HepG2 (cell line): ENCODE data around the gene UBALD1. TPM values are rescaled to one million over a fixed set of nuclear protein-coding genes. Genes with fewer than 3 reads are reported as not detected.

Source experiments
- CBX5 ChIP-seq: sonication (generic); formaldehyde crosslinking; IDR thresholded peaks from 2 replicates; pipeline ENCODE4 v1.4.0; 2020; ENCODE audit warnings: missing genetic modification reagents, borderline replicate concordance
- DR1 ChIP-seq: sonication (generic); formaldehyde crosslinking; IDR thresholded peaks from 2 replicates; pipeline ENCODE4 v1.8.0; 2021; ENCODE audit warnings: mild to moderate bottlenecking, missing genetic modification reagents, inconsistent platforms
- KLF11 ChIP-seq: IDR thresholded peaks from 2 replicates; pipeline ENCODE4 v1.6.1; 2016; ENCODE audit warnings: missing compliant biosample characterization
- MXD1 ChIP-seq: sonication (generic); formaldehyde crosslinking; IDR thresholded peaks from 2 replicates; pipeline ENCODE4 v1.4.0; 2020; ENCODE audit warnings: mild to moderate bottlenecking, missing genetic modification reagents
- NRL ChIP-seq: sonication (generic); formaldehyde crosslinking; IDR thresholded peaks from 2 replicates; pipeline ENCODE4 v1.5.0; 2020; ENCODE audit warnings: missing genetic modification reagents, mild to moderate bottlenecking, moderate library complexity, borderline replicate concordance
- ZC3H13 ChIP-seq: sonication (generic); formaldehyde crosslinking; IDR thresholded peaks from 2 replicates; pipeline ENCODE4 v1.8.1; 2023; ENCODE audit warnings: mild to moderate bottlenecking, missing genetic modification reagents, moderate library complexity
- ZNF737 ChIP-seq: sonication (generic); formaldehyde crosslinking; IDR thresholded peaks from 2 replicates; pipeline ENCODE4 v1.5.0; 2020; ENCODE audit warnings: missing genetic modification reagents, mild to moderate bottlenecking, borderline replicate concordance
- ZNF782 ChIP-seq: sonication (generic); formaldehyde crosslinking; IDR thresholded peaks from 2 replicates; pipeline ENCODE4 v1.4.0; 2020; ENCODE audit warnings: missing genetic modification reagents, mild to moderate bottlenecking, borderline replicate concordance
- ZNF839 ChIP-seq: sonication (generic); formaldehyde crosslinking; IDR thresholded peaks from 2 replicates; pipeline ENCODE4 v1.4.0; 2020; ENCODE audit warnings: missing genetic modification reagents, mild to moderate bottlenecking, borderline replicate concordance
- polyA plus RNA-seq, 8 experiments: library from polyadenylated mRNA; depleted of rRNA in 3 of 8; stranded (reverse) in 7 of 8; unstranded in 1 of 8; fragments of >200 nt; fragmentation: Illumina TruSeq in 4 of 8; extraction: Trizol in 4 of 8; gene quantifications; 2 replicates each; pipeline versions ENCODE4 v1.2.1 to v1.2.3, GENCODE V29; 2011 to 2016; ENCODE audit warnings: low read depth in 4 of 8, missing spikeins in 1 of 8, mixed read lengths in 1 of 8; ENCODE audit not compliant: insufficient read depth in 1 of 8
- total RNA-seq, 5 experiments: library from RNA; depleted of rRNA; stranded (reverse); fragments of >200 nt; fragmentation: Illumina TruSeq; extraction: Trizol; gene quantifications; 2 replicates each; pipeline ENCODE4 v1.2.3, GENCODE V29; 2016; ENCODE audit warnings: low read depth in 1 of 5
- TF ChIP-seq, protein P1 (sequence below): sonication (generic); formaldehyde crosslinking; IDR thresholded peaks from 2 replicates; pipeline ENCODE4 v1.5.1; 2020; ENCODE audit warnings: mild to moderate bottlenecking, missing genetic modification reagents
- TF ChIP-seq, protein P2 (sequence below): sonication (generic); formaldehyde crosslinking; IDR thresholded peaks from 2 replicates; pipeline ENCODE4 v1.4.0; 2020; ENCODE audit warnings: missing genetic modification reagents, borderline replicate concordance
- TF ChIP-seq, protein P3 (sequence below): sonication (generic); formaldehyde crosslinking; IDR thresholded peaks from 2 replicates; pipeline ENCODE4 v1.9.0; 2021; ENCODE audit warnings: missing genetic modification reagents, borderline replicate concordance
- TF ChIP-seq, protein P4 (sequence below): sonication (generic); formaldehyde crosslinking; IDR thresholded peaks from 2 replicates; pipeline ENCODE4 v1.4.0; 2020; ENCODE audit warnings: missing genetic modification reagents
- TF ChIP-seq, protein P5 (sequence below): sonication (generic); formaldehyde crosslinking; IDR thresholded peaks from 2 replicates; pipeline ENCODE4 v1.4.0; 2020; ENCODE audit warnings: missing genetic modification reagents, borderline replicate concordance

Gene UBALD1
- total and polyA plus RNA-seq, 2 of the 13 experiments (the other 11 are each of a cell fraction or from before 2014, with no cell fraction given): 6.8 to 12.3 TPM

DNA sequence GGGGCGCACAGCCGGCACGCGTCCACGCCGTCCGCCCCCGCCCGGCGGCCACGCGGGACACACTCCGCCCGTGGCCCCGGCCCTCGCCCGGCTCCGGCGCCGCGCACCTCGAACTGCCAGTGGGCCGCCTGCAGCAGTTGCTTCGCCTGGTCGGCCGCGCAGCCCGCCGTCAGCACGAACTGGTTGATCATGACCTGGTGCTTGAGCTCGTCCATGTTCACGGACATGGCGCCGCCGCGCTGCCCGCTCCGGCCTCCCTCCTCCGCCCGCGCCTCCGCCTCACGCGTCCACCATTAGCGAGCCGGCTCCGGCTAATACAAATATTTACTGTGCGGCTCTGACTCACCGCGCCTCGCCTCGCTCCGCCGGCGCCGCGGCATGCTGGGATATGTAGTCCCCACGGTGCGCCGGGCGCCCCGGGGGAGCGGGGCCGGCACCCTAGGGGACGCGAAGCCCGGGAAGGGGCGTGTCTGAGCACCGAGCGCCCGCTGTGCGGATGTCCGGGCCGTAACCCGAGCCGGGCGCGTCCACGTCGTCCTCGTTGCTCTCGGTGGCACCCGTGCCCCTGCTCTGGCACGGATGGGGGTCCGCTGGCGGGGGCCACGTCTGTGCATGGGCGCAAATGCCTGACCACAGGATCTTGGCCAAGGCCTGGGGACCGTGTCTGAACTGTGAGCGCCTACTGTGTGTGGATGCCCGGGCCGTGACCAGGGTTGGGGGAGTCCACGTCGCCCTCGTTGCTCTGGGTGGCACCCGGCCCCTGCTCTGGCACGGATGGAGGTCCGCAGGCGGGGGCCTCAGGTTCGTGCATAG is at the start of gene UBALD1 (continued):
- no peak for TF ChIP-seq ZNF839 (CRISPR knock-in tag)
- TF ChIP-seq, protein P1, sequence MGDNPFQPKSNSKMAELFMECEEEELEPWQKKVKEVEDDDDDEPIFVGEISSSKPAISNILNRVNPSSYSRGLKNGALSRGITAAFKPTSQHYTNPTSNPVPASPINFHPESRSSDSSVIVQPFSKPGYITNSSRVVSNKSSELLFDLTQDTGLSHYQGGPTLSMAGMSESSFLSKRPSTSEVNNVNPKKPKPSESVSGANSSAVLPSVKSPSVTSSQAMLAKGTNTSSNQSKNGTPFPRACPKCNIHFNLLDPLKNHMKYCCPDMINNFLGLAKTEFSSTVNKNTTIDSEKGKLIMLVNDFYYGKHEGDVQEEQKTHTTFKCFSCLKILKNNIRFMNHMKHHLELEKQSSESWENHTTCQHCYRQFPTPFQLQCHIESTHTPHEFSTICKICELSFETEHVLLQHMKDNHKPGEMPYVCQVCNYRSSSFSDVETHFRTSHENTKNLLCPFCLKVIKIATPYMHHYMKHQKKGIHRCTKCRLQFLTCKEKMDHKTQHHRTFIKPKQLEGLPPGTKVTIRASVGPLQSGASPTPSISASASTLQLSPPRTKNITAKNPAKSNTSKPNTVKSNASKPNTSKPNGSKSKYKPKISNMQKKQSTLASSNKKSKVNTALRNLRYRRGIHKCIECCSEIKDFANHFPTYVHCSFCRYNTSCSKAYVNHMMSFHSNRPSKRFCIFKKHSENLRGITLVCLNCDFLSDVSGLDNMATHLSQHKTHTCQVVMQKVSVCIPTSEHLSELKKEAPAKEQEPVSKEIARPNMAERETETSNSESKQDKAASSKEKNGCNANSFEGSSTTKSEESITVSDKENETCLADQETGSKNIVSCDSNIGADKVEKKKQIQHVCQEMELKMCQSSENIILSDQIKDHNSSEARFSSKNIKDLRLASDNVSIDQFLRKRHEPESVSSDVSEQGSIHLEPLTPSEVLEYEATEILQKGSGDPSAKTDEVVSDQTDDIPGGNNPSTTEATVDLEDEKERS (CRISPR knock-in tag): no peak
- TF ChIP-seq DR1 (CRISPR knock-in tag): no peak; the same call in 1 of the 2 replicates
- no peak for TF ChIP-seq NRL
- TF ChIP-seq, protein P2, sequence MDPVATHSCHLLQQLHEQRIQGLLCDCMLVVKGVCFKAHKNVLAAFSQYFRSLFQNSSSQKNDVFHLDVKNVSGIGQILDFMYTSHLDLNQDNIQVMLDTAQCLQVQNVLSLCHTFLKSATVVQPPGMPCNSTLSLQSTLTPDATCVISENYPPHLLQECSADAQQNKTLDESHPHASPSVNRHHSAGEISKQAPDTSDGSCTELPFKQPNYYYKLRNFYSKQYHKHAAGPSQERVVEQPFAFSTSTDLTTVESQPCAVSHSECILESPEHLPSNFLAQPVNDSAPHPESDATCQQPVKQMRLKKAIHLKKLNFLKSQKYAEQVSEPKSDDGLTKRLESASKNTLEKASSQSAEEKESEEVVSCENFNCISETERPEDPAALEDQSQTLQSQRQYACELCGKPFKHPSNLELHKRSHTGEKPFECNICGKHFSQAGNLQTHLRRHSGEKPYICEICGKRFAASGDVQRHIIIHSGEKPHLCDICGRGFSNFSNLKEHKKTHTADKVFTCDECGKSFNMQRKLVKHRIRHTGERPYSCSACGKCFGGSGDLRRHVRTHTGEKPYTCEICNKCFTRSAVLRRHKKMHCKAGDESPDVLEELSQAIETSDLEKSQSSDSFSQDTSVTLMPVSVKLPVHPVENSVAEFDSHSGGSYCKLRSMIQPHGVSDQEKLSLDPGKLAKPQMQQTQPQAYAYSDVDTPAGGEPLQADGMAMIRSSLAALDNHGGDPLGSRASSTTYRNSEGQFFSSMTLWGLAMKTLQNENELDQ (CRISPR knock-in tag): 0 out of 2 replicates have a peak, but pooled peaks have one; percentile 26
- peak; percentile 78; the same call in 1 of the 2 replicates for TF ChIP-seq ZNF782 (CRISPR knock-in tag)
- TF ChIP-seq ZNF737 (CRISPR knock-in tag): no peak
- TF ChIP-seq, protein P3, sequence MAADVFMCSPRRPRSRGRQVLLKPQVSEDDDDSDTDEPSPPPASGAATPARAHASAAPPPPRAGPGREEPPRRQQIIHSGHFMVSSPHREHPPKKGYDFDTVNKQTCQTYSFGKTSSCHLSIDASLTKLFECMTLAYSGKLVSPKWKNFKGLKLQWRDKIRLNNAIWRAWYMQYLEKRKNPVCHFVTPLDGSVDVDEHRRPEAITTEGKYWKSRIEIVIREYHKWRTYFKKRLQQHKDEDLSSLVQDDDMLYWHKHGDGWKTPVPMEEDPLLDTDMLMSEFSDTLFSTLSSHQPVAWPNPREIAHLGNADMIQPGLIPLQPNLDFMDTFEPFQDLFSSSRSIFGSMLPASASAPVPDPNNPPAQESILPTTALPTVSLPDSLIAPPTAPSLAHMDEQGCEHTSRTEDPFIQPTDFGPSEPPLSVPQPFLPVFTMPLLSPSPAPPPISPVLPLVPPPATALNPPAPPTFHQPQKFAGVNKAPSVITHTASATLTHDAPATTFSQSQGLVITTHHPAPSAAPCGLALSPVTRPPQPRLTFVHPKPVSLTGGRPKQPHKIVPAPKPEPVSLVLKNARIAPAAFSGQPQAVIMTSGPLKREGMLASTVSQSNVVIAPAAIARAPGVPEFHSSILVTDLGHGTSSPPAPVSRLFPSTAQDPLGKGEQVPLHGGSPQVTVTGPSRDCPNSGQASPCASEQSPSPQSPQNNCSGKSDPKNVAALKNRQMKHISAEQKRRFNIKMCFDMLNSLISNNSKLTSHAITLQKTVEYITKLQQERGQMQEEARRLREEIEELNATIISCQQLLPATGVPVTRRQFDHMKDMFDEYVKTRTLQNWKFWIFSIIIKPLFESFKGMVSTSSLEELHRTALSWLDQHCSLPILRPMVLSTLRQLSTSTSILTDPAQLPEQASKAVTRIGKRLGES (CRISPR knock-in tag): no peak
- TF ChIP-seq CBX5 (CRISPR knock-in tag): no peak
- no peak for TF ChIP-seq KLF11 (CRISPR knock-in tag)
- TF ChIP-seq, protein P4, sequence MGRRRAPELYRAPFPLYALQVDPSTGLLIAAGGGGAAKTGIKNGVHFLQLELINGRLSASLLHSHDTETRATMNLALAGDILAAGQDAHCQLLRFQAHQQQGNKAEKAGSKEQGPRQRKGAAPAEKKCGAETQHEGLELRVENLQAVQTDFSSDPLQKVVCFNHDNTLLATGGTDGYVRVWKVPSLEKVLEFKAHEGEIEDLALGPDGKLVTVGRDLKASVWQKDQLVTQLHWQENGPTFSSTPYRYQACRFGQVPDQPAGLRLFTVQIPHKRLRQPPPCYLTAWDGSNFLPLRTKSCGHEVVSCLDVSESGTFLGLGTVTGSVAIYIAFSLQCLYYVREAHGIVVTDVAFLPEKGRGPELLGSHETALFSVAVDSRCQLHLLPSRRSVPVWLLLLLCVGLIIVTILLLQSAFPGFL: no peak
- no peak; the same call in 1 of the 2 replicates for TF ChIP-seq MXD1 (CRISPR knock-in tag)
- TF ChIP-seq, protein P5, sequence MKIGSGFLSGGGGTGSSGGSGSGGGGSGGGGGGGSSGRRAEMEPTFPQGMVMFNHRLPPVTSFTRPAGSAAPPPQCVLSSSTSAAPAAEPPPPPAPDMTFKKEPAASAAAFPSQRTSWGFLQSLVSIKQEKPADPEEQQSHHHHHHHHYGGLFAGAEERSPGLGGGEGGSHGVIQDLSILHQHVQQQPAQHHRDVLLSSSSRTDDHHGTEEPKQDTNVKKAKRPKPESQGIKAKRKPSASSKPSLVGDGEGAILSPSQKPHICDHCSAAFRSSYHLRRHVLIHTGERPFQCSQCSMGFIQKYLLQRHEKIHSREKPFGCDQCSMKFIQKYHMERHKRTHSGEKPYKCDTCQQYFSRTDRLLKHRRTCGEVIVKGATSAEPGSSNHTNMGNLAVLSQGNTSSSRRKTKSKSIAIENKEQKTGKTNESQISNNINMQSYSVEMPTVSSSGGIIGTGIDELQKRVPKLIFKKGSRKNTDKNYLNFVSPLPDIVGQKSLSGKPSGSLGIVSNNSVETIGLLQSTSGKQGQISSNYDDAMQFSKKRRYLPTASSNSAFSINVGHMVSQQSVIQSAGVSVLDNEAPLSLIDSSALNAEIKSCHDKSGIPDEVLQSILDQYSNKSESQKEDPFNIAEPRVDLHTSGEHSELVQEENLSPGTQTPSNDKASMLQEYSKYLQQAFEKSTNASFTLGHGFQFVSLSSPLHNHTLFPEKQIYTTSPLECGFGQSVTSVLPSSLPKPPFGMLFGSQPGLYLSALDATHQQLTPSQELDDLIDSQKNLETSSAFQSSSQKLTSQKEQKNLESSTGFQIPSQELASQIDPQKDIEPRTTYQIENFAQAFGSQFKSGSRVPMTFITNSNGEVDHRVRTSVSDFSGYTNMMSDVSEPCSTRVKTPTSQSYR (CRISPR knock-in tag): peak; percentile 15; the same call in 1 of the 2 replicates
- TF ChIP-seq ZC3H13 (CRISPR knock-in tag): no peak
